HepG2 (cell line): ENCODE results near the gene EWSR1. TPM values are rescaled to one million over a fixed set of nuclear protein-coding genes. Genes with fewer than 3 reads are reported as not detected.

Experiments used
- ATAC-seq: fragments of 200-7000 bp; cut with Tn5 transposase; 3 replicates; pipeline ENCODE4 v1.9.1; 2020; ENCODE audit warnings: mild to moderate bottlenecking, moderate library complexity
- BruUV-seq: library from RNA; stranded (reverse); fragments of 400-500 nt; replicated peaks from 2 replicates; lab custom pipeline; 2021; lab: Mats Ljungman, UMichigan
- CTCF ChIA-PET: fragments of 300-600 bp; formaldehyde crosslinking; extraction: SDS; loops from one replicate; lab custom pipeline; 2021; ENCODE audit warnings: low total read pairs, inconsistent platforms, low intra/inter-chr PET ratio; lab: Yijun Ruan, JAX
- POLR2A ChIA-PET: fragments of 350-600 bp; sonication (Branson Sonifier 250); formaldehyde crosslinking; loops from one replicate; lab custom pipeline; 2020; ENCODE audit warnings: antibody characterized with exemption, inconsistent platforms; lab: Yijun Ruan, JAX
- DNase-seq: peaks from one replicate; pipeline ENCODE4 v3.0.0-alpha.2; 2015; ENCODE audit warnings: low spot score
- FAIRE-seq: peaks from 3 replicates; lab custom pipeline; 2011; peaks lifted over from hg19 to GRCh38; lab: Jason Lieb, UNC
- H2AFZ ChIP-seq: one replicate; pipeline ENCODE4 v1.6.1; 2011; ENCODE audit warnings: low read length, inconsistent platforms
- H3K27ac ChIP-seq: fragments of 300-600 bp; 3 replicates; pipeline ENCODE4 v1.8.0; 2011; ENCODE audit warnings: mixed run types, mild to moderate bottlenecking, mixed read lengths, low read length, inconsistent platforms; ENCODE audit not compliant: insufficient read depth; ENCODE audit errors: extremely low read length
- H3K27me3 ChIP-seq, 2 experiments: fragments of 200-600 bp in 1 of 2; 2 replicates in 1 of 2; 3 replicates in 1 of 2; pipeline versions ENCODE4 v1.6.0 to v1.8.0; 2011; ENCODE audit warnings: low read length in 2 of 2, mild to moderate bottlenecking in 2 of 2, moderate library complexity in 2 of 2, inconsistent platforms in 1 of 2; ENCODE audit not compliant: insufficient read depth in 2 of 2, control insufficient read depth in 1 of 2
- H3K36me3 ChIP-seq, 2 experiments: fragments of 200-600 bp in 1 of 2; replicated peaks in 1 of 2; 2 replicates in 1 of 2; 3 replicates in 1 of 2; pipeline versions ENCODE4 v1.5.1 to v1.8.0; 2011; ENCODE audit warnings: low read length in 2 of 2, inconsistent platforms in 1 of 2; ENCODE audit not compliant: insufficient read depth in 2 of 2, control insufficient read depth in 1 of 2
- H3K4me1 ChIP-seq: 2 replicates; pipeline ENCODE4 v1.5.1; 2012; ENCODE audit warnings: low read length, inconsistent platforms; ENCODE audit not compliant: insufficient read depth
- H3K4me2 ChIP-seq: 2 replicates; pipeline ENCODE4 v1.6.0; 2011; ENCODE audit warnings: low read depth, low read length, inconsistent platforms
- H3K4me3 ChIP-seq, 3 experiments: fragments of 200-600 bp in 1 of 3; sonication (generic), shearing (Covaris generic) in 1 of 3; replicated peaks in 1 of 3; 2 replicates each; pipeline ENCODE4 v1.5.1; 2011 to 2016; ENCODE audit warnings: low read length in 3 of 3, inconsistent platforms in 2 of 3, low read depth in 2 of 3, mild to moderate bottlenecking in 2 of 3, control low read depth in 1 of 3, mixed read lengths in 1 of 3; ENCODE audit not compliant: insufficient read depth in 1 of 3
- H3K79me2 ChIP-seq: one replicate; pipeline ENCODE4 v1.6.1; 2011; ENCODE audit warnings: low read length, inconsistent platforms; ENCODE audit not compliant: insufficient read depth
- H3K9ac ChIP-seq: 2 replicates; pipeline ENCODE4 v1.6.0; 2011; ENCODE audit warnings: mild to moderate bottlenecking, low read depth, low read length, inconsistent platforms; ENCODE audit not compliant: insufficient read depth
- H3K9me3 ChIP-seq: 2 replicates; pipeline ENCODE4 v1.5.1; 2012; ENCODE audit warnings: mild to moderate bottlenecking, low read length
- H4K20me1 ChIP-seq: 2 replicates; pipeline ENCODE4 v1.6.0; 2011; ENCODE audit warnings: inconsistent platforms, mild to moderate bottlenecking, low read length, moderate library complexity; ENCODE audit not compliant: insufficient read depth
- CENPX ChIP-seq: sonication (generic); formaldehyde crosslinking; IDR thresholded peaks from 2 replicates; pipeline ENCODE4 v1.9.0; 2021; ENCODE audit warnings: mild to moderate bottlenecking, missing genetic modification reagents, moderate library complexity
- RAD21 ChIP-seq: fragments of 450-650 bp; formaldehyde crosslinking; IDR thresholded peaks from 2 replicates; pipeline ENCODE4 v1.5.0; 2020; ENCODE audit warnings: mild to moderate bottlenecking
- RBM22 ChIP-seq: fragments of 200-400 bp; formaldehyde crosslinking; optimal IDR thresholded peaks from 2 replicates; pipeline ENCODE3; 2017; ENCODE audit warnings: mild to moderate bottlenecking, low read length, moderate library complexity
- SATB2 ChIP-seq: sonication (generic); formaldehyde crosslinking; IDR thresholded peaks from 2 replicates; pipeline ENCODE4 v1.5.0; 2020; ENCODE audit warnings: missing genetic modification reagents
- UBTF ChIP-seq: sonication (generic); formaldehyde crosslinking; IDR thresholded peaks from 2 replicates; pipeline ENCODE4 v1.4.0; 2020; ENCODE audit warnings: mild to moderate bottlenecking, missing genetic modification reagents
- ZNF331 ChIP-seq: sonication (generic); formaldehyde crosslinking; IDR thresholded peaks from 2 replicates; pipeline ENCODE4 v1.4.0; 2020; ENCODE audit warnings: missing genetic modification reagents
- ZNF407 ChIP-seq: sonication (generic); formaldehyde crosslinking; IDR thresholded peaks from one replicate; pipeline ENCODE4 v1.5.1; 2020; ENCODE audit warnings: mild to moderate bottlenecking, missing genetic modification reagents; ENCODE audit errors: not compliant biosample characterization
- ZNF512B ChIP-seq: sonication (generic); formaldehyde crosslinking; IDR thresholded peaks from 2 replicates; pipeline ENCODE4 v1.5.1; 2020; ENCODE audit warnings: missing genetic modification reagents, mild to moderate bottlenecking, borderline replicate concordance
- WGBS: methylation state at CpG from one replicate; pipeline ENCODE4 v1.1.6; 2017; ENCODE audit warnings: low lambda C conversion rate; 5-methylcytosine and 5-hydroxymethylcytosine counted together
- in situ Hi-C: cut with HindIII; loops from 2 replicates; pipeline ENCODE4 v1.10.0; 2017; ENCODE audit warnings: low pct_unique_long_range_greater_than_20kb; ENCODE audit not compliant: extremely low pct_ligation_motif_present
- intact Hi-C: fragments of 100-400 bp; cut with micrococcal nuclease; formaldehyde crosslinking; loops from one replicate; pipeline ENCODE4 v1.10.0; 2022; ENCODE audit not compliant: unreplicated experiment
- polyA plus RNA-seq, 8 experiments: library from polyadenylated mRNA; depleted of rRNA in 3 of 8; stranded (reverse) in 7 of 8; unstranded in 1 of 8; fragments of >200 nt; fragmentation: Illumina TruSeq in 4 of 8; extraction: Trizol in 4 of 8; gene quantifications; 2 replicates each; pipeline versions ENCODE4 v1.2.1 to v1.2.3, GENCODE V29; 2011 to 2016; ENCODE audit warnings: low read depth in 4 of 8, missing spikeins in 1 of 8, mixed read lengths in 1 of 8; ENCODE audit not compliant: insufficient read depth in 1 of 8
- total RNA-seq, 5 experiments: library from RNA; depleted of rRNA; stranded (reverse); fragments of >200 nt; fragmentation: Illumina TruSeq; extraction: Trizol; gene quantifications; 2 replicates each; pipeline ENCODE4 v1.2.3, GENCODE V29; 2016; ENCODE audit warnings: low read depth in 1 of 5

EWSR1 gene
- total and polyA plus RNA-seq, 2 of the 13 experiments (the other 11 are each of a cell fraction or from before 2014, with no cell fraction given): 211 to 326 TPM

GRCh38 chr22:29257751-29258181 is 10.3 kb upstream of the EWSR1 start:
- intact Hi-C loops: no loop called here
- CTCF ChIA-PET: no interaction called here
- in situ Hi-C loops: loop anchor here (10.0 kb wide), 1 partner anchor 393 kb away; no protein-coding TSS in a partner anchor
- Histone ChIP-seq H3K4me3 (no peak overlapping the region), H4K20me1 (no peaks in the 10 kb centered on the region), H2AFZ (no peak overlapping the region), H3K9me3 (no peaks in the 10 kb centered on the region), H3K79me2 (no peaks in the 10 kb centered on the region), H3K27me3 (no peaks in the 10 kb centered on the region), H3K9ac (no peak overlapping the region), H3K36me3 (peaks cover 0 to 2% of the 10 kb centered on the region in 2 experiments; a peak in 1 of 5 replicates), H3K27ac (no peak overlapping the region), H3K4me2 (no peak overlapping the region), H3K4me1 (peaks cover 11% of the 10 kb centered on the region)
- WGBS: 90% methylated on average over 3 of the region's 8 CpGs
- ATAC-seq: peak; percentile 7; the same call in 1 of the 3 replicates
- FAIRE-seq: no peak
- no peak for DNase-seq
- POLR2A ChIA-PET: no interaction called here
- BruUV-seq: no TSS peak
- TF ChIP-seq ZNF512B (CRISPR knock-in tag) (no peak), RBM22 (no peak), ZNF331 (CRISPR knock-in tag) (no peak), CENPX (no peak), UBTF (CRISPR knock-in tag) (no peak), RAD21 (CRISPR knock-in tag) (no peak), ZNF407 (no peak), SATB2 (CRISPR knock-in tag) (no peak)
